ENCODE measurements around the gene SPOCK3.
"Not testable (repeated sequence)": the region's sequence is repeated elsewhere in the genome, so short reads cannot be mapped to it uniquely, and the experiment has no call there.

Gene SPOCK3

DNA sequence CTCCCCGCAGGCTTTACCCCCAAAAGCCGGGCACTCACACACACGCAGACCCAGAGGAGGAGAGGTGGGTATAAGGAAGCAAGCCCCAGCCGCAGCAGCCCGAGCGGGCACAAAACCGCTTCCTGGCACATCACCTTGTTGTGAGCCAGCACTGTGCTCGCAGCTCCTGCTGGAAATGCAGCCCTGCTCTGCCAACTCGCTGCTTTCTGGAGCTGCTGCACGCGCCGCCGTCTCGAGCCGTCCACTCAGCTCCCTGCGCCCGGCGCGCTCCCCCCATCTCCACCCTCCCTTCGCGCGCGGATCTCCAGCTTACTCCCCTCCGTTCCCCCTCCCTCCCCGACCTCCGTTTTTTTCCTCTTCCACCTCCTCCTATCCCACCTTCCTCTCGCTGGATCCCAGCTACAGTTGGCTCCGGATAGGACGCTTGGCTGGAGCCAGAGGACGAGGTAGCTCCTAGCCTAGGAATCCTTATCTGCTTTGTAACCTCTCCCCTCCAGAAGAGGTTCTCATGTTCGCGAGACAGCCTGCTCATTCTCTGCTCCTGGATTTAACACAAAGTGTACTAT is at the start of gene SPOCK3:
SPOCK3 (minus strand) TSS at position 179 of the 566 bp plus-strand sequence.
- Histone ChIP-seq H3K4me3 (ENCODE audit: low read length in 2 of 2) (peak within 1 kb of the TSS in 1 of 2 donors; percentile 48), H3K27ac (ENCODE audit: low read depth in 2 of 2, low read length in 2 of 2) (no peak within 1 kb of the TSS), H3K9me3 (ENCODE audit: control insufficient read depth in 2 of 2, low read length in 2 of 2) (no peaks in the 10 kb centered on the region), H3K27me3 (ENCODE audit: control insufficient read depth in 2 of 2, insufficient read depth in 2 of 2, low read length in 2 of 2) (peaks cover 3 to 7% of the 10 kb centered on the region in 2 donors), H3K4me1 (ENCODE audit: control insufficient read depth in 2 of 2, insufficient read depth in 2 of 2, low read length in 2 of 2) (peaks cover 0 to 2% of the 10 kb centered on the region in 2 donors), H3K9ac (ENCODE audit: low read depth in 1 of 2, low read length in 2 of 2) (no peak within 1 kb of the TSS), H3K36me3 (ENCODE audit: control insufficient read depth in 2 of 2, insufficient read depth in 2 of 2, low read length in 2 of 2) (no peaks in the 10 kb centered on the region)

DNA sequence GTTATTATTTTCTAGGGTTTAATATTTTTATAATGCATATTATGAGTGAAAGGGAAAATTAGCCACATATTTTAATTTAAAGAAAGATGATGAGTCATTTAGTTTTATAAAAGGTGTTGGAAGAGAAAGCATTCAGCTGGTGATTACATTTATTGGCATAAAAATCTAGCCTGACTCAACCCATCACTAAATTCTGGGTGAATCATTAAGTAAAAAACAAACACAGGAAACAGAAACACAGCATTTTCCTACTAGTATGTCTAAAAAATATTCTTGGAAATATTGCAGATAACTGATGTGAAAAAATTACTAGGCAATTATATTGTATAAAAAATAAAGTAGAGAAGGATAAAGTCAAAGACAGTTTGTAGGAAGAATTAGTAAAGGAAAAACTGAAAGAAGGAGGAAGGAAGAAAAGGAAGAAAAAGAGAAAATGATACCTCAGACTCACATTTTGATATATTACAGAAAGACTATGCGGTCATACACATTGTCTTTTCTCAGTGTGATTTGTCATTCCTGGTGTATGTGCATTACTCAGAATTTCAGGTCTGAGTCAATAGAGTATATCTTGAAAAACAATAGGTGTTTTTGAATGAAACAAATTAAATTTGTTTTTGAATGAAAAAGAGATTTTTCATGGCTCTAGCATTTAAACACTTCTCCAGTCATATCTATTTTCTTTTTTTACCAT is 48.0 kb upstream of the SPOCK3 start:
- H3K27ac ChIP-seq (ENCODE audit: low read depth in 2 of 2, low read length in 2 of 2): no peak overlapping the region
- no peak overlapping the region for H3K4me3 ChIP-seq (ENCODE audit: low read length in 2 of 2)
- no peak overlapping the region for H3K9ac ChIP-seq (ENCODE audit: low read depth in 1 of 2, low read length in 2 of 2)
- no peaks in the 10 kb centered on the region for H3K4me1 ChIP-seq (ENCODE audit: control insufficient read depth in 2 of 2, insufficient read depth in 2 of 2, low read length in 2 of 2)
- H3K27me3 ChIP-seq (ENCODE audit: control insufficient read depth in 2 of 2, insufficient read depth in 2 of 2, low read length in 2 of 2): no peaks in the 10 kb centered on the region
- H3K9me3 ChIP-seq (ENCODE audit: control insufficient read depth in 2 of 2, low read length in 2 of 2): no peaks in the 10 kb centered on the region
- H3K36me3 ChIP-seq (ENCODE audit: control insufficient read depth in 2 of 2, insufficient read depth in 2 of 2, low read length in 2 of 2): no peaks in the 10 kb centered on the region

DNA sequence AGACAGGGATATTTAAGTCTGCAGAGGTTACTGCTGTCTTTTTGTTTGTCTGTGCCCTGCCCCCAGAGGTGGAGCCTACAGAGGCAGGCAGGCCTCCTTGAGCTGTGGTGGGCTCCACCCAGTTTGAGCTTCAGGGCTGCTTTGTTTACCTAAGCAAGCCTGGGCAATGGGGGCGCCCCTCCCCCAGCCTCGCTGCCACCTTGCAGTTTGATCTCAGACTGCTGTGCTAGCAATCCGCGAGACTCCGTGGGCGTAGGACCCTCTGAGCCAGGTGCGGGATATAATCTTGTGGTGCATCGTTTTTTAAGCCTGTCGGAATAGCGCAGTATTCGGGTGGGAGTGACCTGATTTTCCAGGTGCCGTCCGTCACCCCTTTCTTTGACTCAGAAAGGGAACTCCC is 47.3 kb upstream of the SPOCK3 start:
- H3K36me3 ChIP-seq (ENCODE audit: control insufficient read depth in 2 of 2, insufficient read depth in 2 of 2, low read length in 2 of 2); H3K4me1 ChIP-seq (ENCODE audit: control insufficient read depth in 2 of 2, insufficient read depth in 2 of 2, low read length in 2 of 2); H3K4me3 ChIP-seq (ENCODE audit: low read length in 2 of 2); H3K9me3 ChIP-seq (ENCODE audit: control insufficient read depth in 2 of 2, low read length in 2 of 2); H3K27ac ChIP-seq (ENCODE audit: low read depth in 2 of 2, low read length in 2 of 2); H3K27me3 ChIP-seq (ENCODE audit: control insufficient read depth in 2 of 2, insufficient read depth in 2 of 2, low read length in 2 of 2); H3K9ac ChIP-seq (ENCODE audit: low read depth in 1 of 2, low read length in 2 of 2): not testable (repeated sequence)

DNA sequence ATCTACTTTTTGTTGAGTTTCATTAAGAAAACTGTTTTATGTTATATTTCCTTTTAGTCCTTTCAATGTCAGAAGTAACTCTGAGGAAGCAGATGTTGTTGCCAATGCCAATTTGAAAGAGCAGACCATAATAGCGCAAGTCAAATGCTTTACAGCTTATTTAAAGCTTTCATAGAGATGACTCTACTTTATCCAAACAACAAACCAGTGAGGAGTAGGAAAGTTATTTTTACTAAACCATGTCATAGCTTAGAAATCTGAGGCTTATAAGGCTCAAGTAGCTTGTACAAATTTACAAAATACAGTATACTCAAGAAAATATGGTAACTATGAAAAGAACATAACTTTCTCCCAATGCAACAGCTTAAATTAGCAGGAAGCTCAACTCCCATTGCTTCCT is 40.1 kb upstream of the SPOCK3 start:
- Histone ChIP-seq H3K4me3 (ENCODE audit: low read length in 2 of 2) (no peak overlapping the region), H3K4me1 (ENCODE audit: control insufficient read depth in 2 of 2, insufficient read depth in 2 of 2, low read length in 2 of 2) (no peaks in the 10 kb centered on the region), H3K27ac (ENCODE audit: low read depth in 2 of 2, low read length in 2 of 2) (no peak overlapping the region), H3K9me3 (ENCODE audit: control insufficient read depth in 2 of 2, low read length in 2 of 2) (no peaks in the 10 kb centered on the region), H3K27me3 (ENCODE audit: control insufficient read depth in 2 of 2, insufficient read depth in 2 of 2, low read length in 2 of 2) (no peaks in the 10 kb centered on the region), H3K36me3 (ENCODE audit: control insufficient read depth in 2 of 2, insufficient read depth in 2 of 2, low read length in 2 of 2) (no peaks in the 10 kb centered on the region), H3K9ac (ENCODE audit: low read depth in 1 of 2, low read length in 2 of 2) (no peak overlapping the region)

DNA sequence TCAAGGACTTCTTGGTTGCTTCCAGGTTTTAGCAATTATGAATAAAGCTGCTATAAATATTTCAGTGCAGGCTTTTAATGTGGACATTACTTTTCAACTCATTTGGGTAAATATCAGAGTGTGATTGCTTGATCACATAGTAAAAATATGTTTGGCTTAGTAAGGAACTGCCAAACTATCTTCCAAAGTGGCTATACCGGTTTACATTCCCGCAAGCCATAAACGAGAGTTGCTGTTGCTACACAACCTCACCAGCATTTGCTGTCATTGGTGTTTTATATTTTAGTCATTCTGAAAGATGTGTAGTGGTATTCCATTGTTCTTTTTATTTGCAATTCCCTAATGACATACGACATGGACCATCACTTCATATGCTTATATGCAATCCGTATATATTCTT is 30.9 kb upstream of the SPOCK3 start:
- H3K4me3 ChIP-seq (ENCODE audit: low read length in 2 of 2): no peak overlapping the region
- no peaks in the 10 kb centered on the region for H3K9me3 ChIP-seq (ENCODE audit: control insufficient read depth in 2 of 2, low read length in 2 of 2)
- no peaks in the 10 kb centered on the region for H3K27me3 ChIP-seq (ENCODE audit: control insufficient read depth in 2 of 2, insufficient read depth in 2 of 2, low read length in 2 of 2)
- no peaks in the 10 kb centered on the region for H3K36me3 ChIP-seq (ENCODE audit: control insufficient read depth in 2 of 2, insufficient read depth in 2 of 2, low read length in 2 of 2)
- no peaks in the 10 kb centered on the region for H3K4me1 ChIP-seq (ENCODE audit: control insufficient read depth in 2 of 2, insufficient read depth in 2 of 2, low read length in 2 of 2)
- H3K27ac ChIP-seq (ENCODE audit: low read depth in 2 of 2, low read length in 2 of 2): no peak overlapping the region
- H3K9ac ChIP-seq (ENCODE audit: low read depth in 1 of 2, low read length in 2 of 2): no peak overlapping the region

DNA sequence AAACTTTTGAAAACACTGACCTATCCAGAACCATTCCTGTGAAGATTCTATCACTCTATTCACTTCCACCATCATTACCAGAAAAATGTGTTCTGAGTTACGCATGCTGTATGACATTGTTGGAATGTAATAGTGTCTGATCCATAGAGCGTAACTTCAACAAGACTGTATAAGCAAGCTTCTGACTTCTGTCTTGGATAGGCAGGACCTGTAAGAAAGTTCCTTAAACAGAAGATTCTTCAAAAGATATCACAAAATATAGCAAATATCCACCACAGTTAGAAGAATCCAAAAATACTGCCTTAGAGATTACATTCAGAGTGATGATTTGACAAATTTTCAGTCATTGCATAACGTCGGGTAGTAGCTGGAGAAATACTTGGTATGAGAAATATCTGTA is 14.0 kb upstream of the SPOCK3 start:
- Histone ChIP-seq H3K27ac (ENCODE audit: low read depth in 2 of 2, low read length in 2 of 2) (no peak overlapping the region), H3K4me1 (ENCODE audit: control insufficient read depth in 2 of 2, insufficient read depth in 2 of 2, low read length in 2 of 2) (no peaks in the 10 kb centered on the region)

DNA sequence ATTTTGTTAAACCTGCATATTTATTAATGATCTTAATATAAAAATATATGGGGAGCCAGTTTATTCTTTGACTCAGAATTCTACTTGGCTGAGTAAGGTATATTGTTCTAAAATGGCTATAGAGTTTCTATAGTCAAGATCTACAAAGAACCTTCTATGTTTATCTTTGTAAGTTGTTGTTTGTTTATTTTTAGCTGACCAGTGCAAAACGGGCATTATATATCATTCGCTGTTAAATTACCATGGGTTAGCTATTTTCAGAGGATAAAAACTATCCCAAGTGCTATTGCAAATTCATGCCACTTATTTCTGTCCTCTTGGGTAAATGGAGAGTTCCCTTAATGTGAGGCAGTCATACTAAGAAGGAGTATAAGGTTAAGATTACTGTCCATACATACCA is 5.3 kb upstream of the SPOCK3 start:
- Histone ChIP-seq H3K36me3 (ENCODE audit: control insufficient read depth in 2 of 2, insufficient read depth in 2 of 2, low read length in 2 of 2) (no peaks in the 10 kb centered on the region), H3K4me1 (ENCODE audit: control insufficient read depth in 2 of 2, insufficient read depth in 2 of 2, low read length in 2 of 2) (no peaks in the 10 kb centered on the region), H3K4me3 (ENCODE audit: low read length in 2 of 2) (no peak overlapping the region), H3K27me3 (ENCODE audit: control insufficient read depth in 2 of 2, insufficient read depth in 2 of 2, low read length in 2 of 2) (peaks cover 0 to 3% of the 10 kb centered on the region in 2 donors), H3K9ac (ENCODE audit: low read depth in 1 of 2, low read length in 2 of 2) (no peak overlapping the region), H3K9me3 (ENCODE audit: control insufficient read depth in 2 of 2, low read length in 2 of 2) (no peaks in the 10 kb centered on the region), H3K27ac (ENCODE audit: low read depth in 2 of 2, low read length in 2 of 2) (no peak overlapping the region)

More for the DNA sequence above, 14.0 kb upstream of the SPOCK3 start:
- H3K27me3 ChIP-seq (ENCODE audit: control insufficient read depth in 2 of 2, insufficient read depth in 2 of 2, low read length in 2 of 2): no peaks in the 10 kb centered on the region
- no peaks in the 10 kb centered on the region for H3K9me3 ChIP-seq (ENCODE audit: control insufficient read depth in 2 of 2, low read length in 2 of 2)
- no peaks in the 10 kb centered on the region for H3K36me3 ChIP-seq (ENCODE audit: control insufficient read depth in 2 of 2, insufficient read depth in 2 of 2, low read length in 2 of 2)
- H3K4me3 ChIP-seq (ENCODE audit: low read length in 2 of 2): no peak overlapping the region
- no peak overlapping the region for H3K9ac ChIP-seq (ENCODE audit: low read depth in 1 of 2, low read length in 2 of 2)

DNA sequence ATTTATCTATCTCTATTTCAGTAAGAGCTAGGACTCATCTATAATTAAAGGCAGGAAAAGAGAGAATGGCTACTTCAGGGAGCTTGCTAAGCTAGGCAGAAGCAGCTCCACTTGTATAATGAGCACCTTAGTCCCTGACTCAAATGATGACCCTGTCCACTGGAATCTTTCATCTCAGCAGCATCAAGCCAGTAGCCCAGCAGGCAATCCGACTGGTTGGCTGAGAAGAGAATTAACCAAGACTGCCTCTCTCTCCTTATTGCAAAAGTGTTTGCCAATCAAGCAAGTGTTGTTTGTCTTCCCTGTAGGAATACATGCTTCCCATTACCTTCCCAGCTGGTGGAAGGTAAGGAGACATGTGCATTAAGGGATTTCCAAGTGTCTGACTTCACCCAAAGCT is 3.9 kb upstream of the SPOCK3 start:
- H3K4me3 ChIP-seq (ENCODE audit: low read length in 2 of 2): no peak overlapping the region
- no peaks in the 10 kb centered on the region for H3K36me3 ChIP-seq (ENCODE audit: control insufficient read depth in 2 of 2, insufficient read depth in 2 of 2, low read length in 2 of 2)
- H3K27me3 ChIP-seq (ENCODE audit: control insufficient read depth in 2 of 2, insufficient read depth in 2 of 2, low read length in 2 of 2): peaks cover 3 to 5% of the 10 kb centered on the region in 2 donors
- H3K9me3 ChIP-seq (ENCODE audit: control insufficient read depth in 2 of 2, low read length in 2 of 2): no peaks in the 10 kb centered on the region
- no peak overlapping the region for H3K9ac ChIP-seq (ENCODE audit: low read depth in 1 of 2, low read length in 2 of 2)
- H3K27ac ChIP-seq (ENCODE audit: low read depth in 2 of 2, low read length in 2 of 2): no peak overlapping the region
- peaks cover 0 to 2% of the 10 kb centered on the region in 2 donors for H3K4me1 ChIP-seq (ENCODE audit: control insufficient read depth in 2 of 2, insufficient read depth in 2 of 2, low read length in 2 of 2)

DNA sequence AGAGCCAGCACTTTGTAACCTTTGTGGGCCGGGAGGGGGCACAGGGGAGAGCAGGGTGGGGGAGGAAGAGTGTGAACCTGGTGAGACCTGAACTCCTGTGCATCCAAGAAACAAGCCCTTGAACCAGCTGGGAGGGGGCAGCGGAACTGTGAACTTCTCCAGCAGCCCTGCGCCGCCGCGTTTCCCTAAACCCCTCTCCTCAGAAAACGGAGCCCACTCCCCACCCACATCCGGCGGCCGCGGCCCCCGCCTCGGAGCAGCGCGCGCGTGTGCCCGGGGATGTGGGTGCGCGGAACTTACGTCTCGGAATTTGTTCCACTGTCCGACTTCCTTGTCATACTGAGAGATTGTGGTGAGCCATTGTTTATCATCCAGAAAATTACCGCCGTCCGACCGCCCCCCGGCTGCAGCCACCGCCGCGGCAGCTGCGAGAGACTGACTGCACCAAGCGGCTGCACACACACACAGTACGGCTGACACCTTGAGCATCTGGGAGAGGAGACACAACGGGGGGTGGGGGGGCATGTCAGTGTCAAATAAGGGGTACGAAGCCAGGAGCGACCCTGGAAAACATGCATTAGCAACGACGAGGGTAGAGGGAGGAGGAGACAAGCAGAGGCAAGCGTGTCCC is 494 bp downstream of the SPOCK3 start:
- peak overlapping the region in 1 of 2 donors; percentile 48 for H3K4me3 ChIP-seq (ENCODE audit: low read length in 2 of 2)
- H3K36me3 ChIP-seq (ENCODE audit: control insufficient read depth in 2 of 2, insufficient read depth in 2 of 2, low read length in 2 of 2): no peaks in the 10 kb centered on the region
- peaks cover 3 to 7% of the 10 kb centered on the region in 2 donors for H3K27me3 ChIP-seq (ENCODE audit: control insufficient read depth in 2 of 2, insufficient read depth in 2 of 2, low read length in 2 of 2)
- H3K27ac ChIP-seq (ENCODE audit: low read depth in 2 of 2, low read length in 2 of 2): no peak overlapping the region
- H3K9ac ChIP-seq (ENCODE audit: low read depth in 1 of 2, low read length in 2 of 2): no peak overlapping the region
- H3K4me1 ChIP-seq (ENCODE audit: control insufficient read depth in 2 of 2, insufficient read depth in 2 of 2, low read length in 2 of 2): peaks cover 0 to 2% of the 10 kb centered on the region in 2 donors
- no peaks in the 10 kb centered on the region for H3K9me3 ChIP-seq (ENCODE audit: control insufficient read depth in 2 of 2, low read length in 2 of 2)

DNA sequence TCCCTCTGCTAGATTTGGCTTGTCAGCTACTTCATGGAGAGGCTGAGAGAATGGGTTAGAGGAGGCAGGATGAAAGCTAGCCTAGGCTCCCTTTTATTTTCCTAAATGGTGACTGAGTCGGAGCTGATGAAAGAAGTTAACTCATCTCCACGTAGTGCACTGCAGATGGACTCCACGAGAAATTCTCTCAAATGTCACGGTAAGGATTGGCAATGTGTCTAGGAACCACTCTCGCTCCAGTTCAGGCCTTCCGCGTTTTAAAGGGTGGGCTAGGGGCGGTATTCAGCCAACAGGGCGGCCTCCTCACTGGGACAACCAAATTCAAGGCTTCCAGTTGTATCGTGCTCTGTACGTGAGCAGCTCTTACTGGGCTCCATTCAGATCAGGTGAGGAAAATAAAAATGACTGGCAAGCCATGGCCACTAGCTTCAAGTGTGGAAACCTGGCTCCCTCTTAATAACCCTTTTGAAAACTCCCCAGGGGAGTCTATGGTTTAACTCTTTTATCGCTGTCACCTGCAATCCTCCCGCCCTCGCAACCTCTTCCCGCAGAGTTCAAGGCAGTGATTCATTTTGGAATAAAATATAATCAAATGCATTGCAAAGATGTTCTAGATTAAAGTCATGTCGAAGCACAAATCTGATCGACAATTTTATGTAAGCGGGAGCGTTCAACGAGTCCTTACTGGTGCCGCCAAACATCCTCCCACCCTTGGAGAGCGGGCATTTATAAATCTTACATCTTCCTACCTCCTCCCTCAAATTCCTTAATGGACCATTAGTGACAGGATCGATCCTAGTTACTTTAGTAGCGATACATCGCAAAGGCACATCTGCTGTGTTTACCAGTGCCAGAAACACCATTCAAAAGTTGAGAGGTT is 1.2 kb downstream of the SPOCK3 start:
- no peak overlapping the region for H3K9ac ChIP-seq (ENCODE audit: low read depth in 1 of 2, low read length in 2 of 2)
- no peaks in the 10 kb centered on the region for H3K36me3 ChIP-seq (ENCODE audit: control insufficient read depth in 2 of 2, insufficient read depth in 2 of 2, low read length in 2 of 2)
- no peak overlapping the region for H3K27ac ChIP-seq (ENCODE audit: low read depth in 2 of 2, low read length in 2 of 2)
- H3K27me3 ChIP-seq (ENCODE audit: control insufficient read depth in 2 of 2, insufficient read depth in 2 of 2, low read length in 2 of 2): peaks cover 3 to 7% of the 10 kb centered on the region in 2 donors
- no peaks in the 10 kb centered on the region for H3K9me3 ChIP-seq (ENCODE audit: control insufficient read depth in 2 of 2, low read length in 2 of 2)
- no peak overlapping the region for H3K4me3 ChIP-seq (ENCODE audit: low read length in 2 of 2)
- H3K4me1 ChIP-seq (ENCODE audit: control insufficient read depth in 2 of 2, insufficient read depth in 2 of 2, low read length in 2 of 2): peaks cover 0 to 2% of the 10 kb centered on the region in 2 donors

Measured in mucosa of rectum (tissue), 2 donors.